ENCODE measurements around the gene PIP4K2A.

Gene PIP4K2A

DNA sequence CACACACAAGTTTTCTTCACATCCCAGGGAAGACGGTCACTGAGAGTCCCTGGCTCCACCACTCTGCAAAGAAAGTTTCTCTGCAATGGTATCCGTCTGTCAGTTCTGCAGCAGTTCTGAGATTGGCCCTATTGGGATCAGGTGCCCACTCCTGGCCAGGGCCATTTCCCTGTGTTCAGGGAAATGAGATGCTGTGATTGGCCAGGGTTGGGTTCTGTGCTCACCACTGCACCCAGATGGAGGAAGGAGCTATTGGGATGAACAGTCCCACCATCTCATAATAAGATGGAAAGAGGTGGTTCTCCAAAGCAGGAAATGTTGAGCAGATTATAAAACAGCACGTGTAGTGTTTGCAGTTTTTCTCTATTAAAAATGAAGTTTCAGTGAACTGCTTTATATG lies 13.3 kb upstream of the PIP4K2A start:
- TF ChIP-seq, protein P1, sequence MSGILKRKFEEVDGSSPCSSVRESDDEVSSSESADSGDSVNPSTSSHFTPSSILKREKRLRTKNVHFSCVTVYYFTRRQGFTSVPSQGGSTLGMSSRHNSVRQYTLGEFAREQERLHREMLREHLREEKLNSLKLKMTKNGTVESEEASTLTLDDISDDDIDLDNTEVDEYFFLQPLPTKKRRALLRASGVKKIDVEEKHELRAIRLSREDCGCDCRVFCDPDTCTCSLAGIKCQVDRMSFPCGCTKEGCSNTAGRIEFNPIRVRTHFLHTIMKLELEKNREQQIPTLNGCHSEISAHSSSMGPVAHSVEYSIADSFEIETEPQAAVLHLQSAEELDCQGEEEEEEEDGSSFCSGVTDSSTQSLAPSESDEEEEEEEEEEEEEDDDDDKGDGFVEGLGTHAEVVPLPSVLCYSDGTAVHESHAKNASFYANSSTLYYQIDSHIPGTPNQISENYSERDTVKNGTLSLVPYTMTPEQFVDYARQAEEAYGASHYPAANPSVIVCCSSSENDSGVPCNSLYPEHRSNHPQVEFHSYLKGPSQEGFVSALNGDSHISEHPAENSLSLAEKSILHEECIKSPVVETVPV (CRISPR knock-in tag; IDR thresholded peaks at IDR 0.05), result no peak
- TF ChIP-seq ZNF70 (CRISPR knock-in tag; IDR thresholded peaks at IDR 0.05) (no peak), ESRRG (CRISPR knock-in tag; IDR thresholded peaks at IDR 0.05) (no peak), CSDC2 (CRISPR knock-in tag; IDR thresholded peaks at IDR 0.05) (no peak), BACH2 (CRISPR knock-in tag; IDR thresholded peaks at IDR 0.05; ENCODE audit: borderline replicate concordance) (no peak), ARNTL (CRISPR knock-in tag; IDR thresholded peaks at IDR 0.05; ENCODE audit: borderline replicate concordance, low read depth) (no peak), ZFP3 (CRISPR knock-in tag; IDR thresholded peaks at IDR 0.05) (no peak), ZNF565 (CRISPR knock-in tag; conservative IDR thresholded peaks at IDR 0.05; ENCODE audit: low read depth) (no peak), GLIS3 (CRISPR knock-in tag; IDR thresholded peaks at IDR 0.05) (no peak), SNAI2 (CRISPR knock-in tag; IDR thresholded peaks at IDR 0.05) (no peak), ZNF8 (CRISPR knock-in tag; IDR thresholded peaks at IDR 0.05) (no peak), OSR1 (CRISPR knock-in tag; IDR thresholded peaks at IDR 0.05) (no peak), TOX (CRISPR knock-in tag; IDR thresholded peaks at IDR 0.05; ENCODE audit: borderline replicate concordance) (no peak), TCF4 (CRISPR knock-in tag; IDR thresholded peaks at IDR 0.05; ENCODE audit: borderline replicate concordance) (no peak), ISL1 (CRISPR knock-in tag; IDR thresholded peaks at IDR 0.05) (no peak), ZFP30 (CRISPR knock-in tag; IDR thresholded peaks at IDR 0.05) (no peak)
- TF ChIP-seq, protein P2, sequence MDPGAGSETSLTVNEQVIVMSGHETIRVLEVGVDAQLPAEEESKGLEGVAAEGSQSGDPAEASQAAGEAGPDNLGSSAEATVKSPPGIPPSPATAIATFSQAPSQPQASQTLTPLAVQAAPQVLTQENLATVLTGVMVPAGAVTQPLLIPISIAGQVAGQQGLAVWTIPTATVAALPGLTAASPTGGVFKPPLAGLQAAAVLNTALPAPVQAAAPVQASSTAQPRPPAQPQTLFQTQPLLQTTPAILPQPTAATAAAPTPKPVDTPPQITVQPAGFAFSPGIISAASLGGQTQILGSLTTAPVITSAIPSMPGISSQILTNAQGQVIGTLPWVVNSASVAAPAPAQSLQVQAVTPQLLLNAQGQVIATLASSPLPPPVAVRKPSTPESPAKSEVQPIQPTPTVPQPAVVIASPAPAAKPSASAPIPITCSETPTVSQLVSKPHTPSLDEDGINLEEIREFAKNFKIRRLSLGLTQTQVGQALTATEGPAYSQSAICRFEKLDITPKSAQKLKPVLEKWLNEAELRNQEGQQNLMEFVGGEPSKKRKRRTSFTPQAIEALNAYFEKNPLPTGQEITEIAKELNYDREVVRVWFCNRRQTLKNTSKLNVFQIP (CRISPR knock-in tag; IDR thresholded peaks at IDR 0.05; ENCODE audit: borderline replicate concordance, low read depth), result no peak
- TF ChIP-seq, protein P3, sequence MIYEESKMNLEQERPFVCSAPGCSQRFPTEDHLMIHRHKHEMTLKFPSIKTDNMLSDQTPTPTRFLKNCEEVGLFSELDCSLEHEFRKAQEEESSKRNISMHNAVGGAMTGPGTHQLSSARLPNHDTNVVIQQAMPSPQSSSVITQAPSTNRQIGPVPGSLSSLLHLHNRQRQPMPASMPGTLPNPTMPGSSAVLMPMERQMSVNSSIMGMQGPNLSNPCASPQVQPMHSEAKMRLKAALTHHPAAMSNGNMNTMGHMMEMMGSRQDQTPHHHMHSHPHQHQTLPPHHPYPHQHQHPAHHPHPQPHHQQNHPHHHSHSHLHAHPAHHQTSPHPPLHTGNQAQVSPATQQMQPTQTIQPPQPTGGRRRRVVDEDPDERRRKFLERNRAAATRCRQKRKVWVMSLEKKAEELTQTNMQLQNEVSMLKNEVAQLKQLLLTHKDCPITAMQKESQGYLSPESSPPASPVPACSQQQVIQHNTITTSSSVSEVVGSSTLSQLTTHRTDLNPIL (CRISPR knock-in tag; IDR thresholded peaks at IDR 0.05; ENCODE audit: low read depth), result no peak
- ATAC-seq, result peak; percentile 45; the same call in 1 of the 3 replicates

DNA sequence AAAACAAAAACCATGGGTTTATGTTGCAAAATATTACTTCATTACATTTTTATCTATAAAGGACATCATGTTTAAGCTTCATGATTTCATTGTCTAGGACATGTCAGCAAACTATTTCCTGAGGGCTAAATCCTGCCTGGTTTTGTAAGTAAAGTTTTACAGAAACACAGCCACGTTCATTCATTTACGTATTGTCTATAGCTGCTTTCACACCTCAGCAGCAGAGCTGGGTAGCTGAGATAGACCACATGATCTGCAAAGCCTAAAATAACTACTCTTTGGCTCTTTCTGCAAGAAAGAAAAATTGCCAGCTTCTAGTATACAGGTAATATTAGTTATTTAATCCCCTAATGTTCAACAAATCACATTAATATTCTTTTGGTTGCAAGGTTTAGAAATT lies 12.7 kb upstream of the PIP4K2A start:
- no peak for ATAC-seq
- TF ChIP-seq ZFP3 (CRISPR knock-in tag; IDR thresholded peaks at IDR 0.05), result no peak
- no peak for TF ChIP-seq CSDC2 (CRISPR knock-in tag; IDR thresholded peaks at IDR 0.05)
- TF ChIP-seq, protein P3 (CRISPR knock-in tag; IDR thresholded peaks at IDR 0.05; ENCODE audit: low read depth), result no peak
- no peak for TF ChIP-seq ESRRG (CRISPR knock-in tag; IDR thresholded peaks at IDR 0.05)
- no peak for TF ChIP-seq OSR1 (CRISPR knock-in tag; IDR thresholded peaks at IDR 0.05)
- no peak for TF ChIP-seq SNAI2 (CRISPR knock-in tag; IDR thresholded peaks at IDR 0.05)
- no peak for TF ChIP-seq GLIS3 (CRISPR knock-in tag; IDR thresholded peaks at IDR 0.05)

DNA sequence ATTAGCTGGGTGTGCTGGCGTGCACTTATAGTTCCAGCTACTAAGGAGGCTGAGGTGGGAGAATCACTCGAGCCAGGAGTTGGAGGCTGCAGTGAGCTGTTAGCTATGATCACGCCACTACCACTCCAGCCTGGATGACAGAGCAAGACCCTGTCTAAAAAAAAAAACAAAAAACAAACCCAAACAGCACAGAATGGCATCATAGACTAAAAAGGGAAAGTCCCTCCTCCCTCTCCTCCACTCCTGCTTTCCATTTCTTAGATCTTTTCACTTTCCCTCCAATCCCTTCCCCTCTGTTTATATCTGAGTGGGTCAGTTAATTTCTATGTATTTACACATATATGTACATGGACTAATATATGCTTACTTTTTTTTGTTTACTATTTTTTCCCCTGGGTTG lies 10.4 kb upstream of the PIP4K2A start:
- ATAC-seq, result no peak
- TF ChIP-seq RARB (CRISPR knock-in tag; IDR thresholded peaks at IDR 0.05) (no peak), ARNTL (CRISPR knock-in tag; IDR thresholded peaks at IDR 0.05; ENCODE audit: borderline replicate concordance, low read depth) (no peak), ZNF565 (CRISPR knock-in tag; conservative IDR thresholded peaks at IDR 0.05; ENCODE audit: low read depth) (no peak), ESRRG (CRISPR knock-in tag; IDR thresholded peaks at IDR 0.05) (no peak), GLIS3 (CRISPR knock-in tag; IDR thresholded peaks at IDR 0.05) (no peak), SNAI2 (CRISPR knock-in tag; IDR thresholded peaks at IDR 0.05) (no peak)
- TF ChIP-seq, protein P1 (CRISPR knock-in tag; IDR thresholded peaks at IDR 0.05), result no peak

DNA sequence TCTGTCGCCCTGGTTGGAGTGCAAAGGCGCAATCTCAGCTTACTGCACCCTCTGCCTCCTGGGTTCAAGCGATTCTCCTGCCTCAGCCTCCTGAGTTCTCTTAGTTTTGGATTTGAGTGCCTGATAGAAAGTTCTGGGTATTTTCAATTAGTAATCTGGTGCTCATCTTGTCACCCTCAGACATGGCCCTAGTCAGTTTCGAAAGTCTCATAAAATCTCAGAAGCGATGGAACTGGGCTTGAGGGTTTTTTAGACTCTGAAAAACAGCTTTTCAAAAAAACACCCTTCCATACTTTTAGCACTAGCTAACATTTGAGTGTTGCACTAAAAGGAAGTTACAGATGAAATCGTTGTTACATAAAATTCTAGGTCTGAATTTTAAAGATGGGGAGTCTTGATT lies 9.4 kb upstream of the PIP4K2A start:
- ATAC-seq, result no peak
- TF ChIP-seq SNAI2 (CRISPR knock-in tag; IDR thresholded peaks at IDR 0.05) (no peak), TOX (CRISPR knock-in tag; IDR thresholded peaks at IDR 0.05; ENCODE audit: borderline replicate concordance) (no peak), ZNF565 (CRISPR knock-in tag; conservative IDR thresholded peaks at IDR 0.05; ENCODE audit: low read depth) (no peak), ZNF70 (CRISPR knock-in tag; IDR thresholded peaks at IDR 0.05) (no peak), BACH2 (CRISPR knock-in tag; IDR thresholded peaks at IDR 0.05; ENCODE audit: borderline replicate concordance) (no peak), ISL1 (CRISPR knock-in tag; IDR thresholded peaks at IDR 0.05) (no peak), ESRRG (CRISPR knock-in tag; IDR thresholded peaks at IDR 0.05) (no peak), RARB (CRISPR knock-in tag; IDR thresholded peaks at IDR 0.05) (no peak), PPARA (CRISPR knock-in tag; IDR thresholded peaks at IDR 0.05; ENCODE audit: borderline replicate concordance) (no peak), ZFP30 (CRISPR knock-in tag; IDR thresholded peaks at IDR 0.05) (no peak), TCF4 (CRISPR knock-in tag; IDR thresholded peaks at IDR 0.05; ENCODE audit: borderline replicate concordance) (no peak)
- TF ChIP-seq, protein P3 (CRISPR knock-in tag; IDR thresholded peaks at IDR 0.05; ENCODE audit: low read depth), result no peak

All from SK-N-SH treated with all-trans-retinoic acid at 6 μM for 48 hours (cell line).